Keratinocyte (primary cell): ENCODE measurements around the gene CPNE4. TPM values are rescaled to one million over a fixed set of nuclear protein-coding genes. Genes with fewer than 3 reads are reported as not detected.

Experiments used
- DNase-seq: peaks from one replicate; pipeline ENCODE4 v3.0.0-alpha.2; 2011; ENCODE audit warnings: low read depth, missing footprints, low spot score
- FAIRE-seq: peaks from 2 replicates; lab custom pipeline; 2011; peaks lifted over from hg19 to GRCh38; lab: Jason Lieb, UNC
- H2AFZ ChIP-seq: 2 replicates; pipeline ENCODE4 v1.6.0; 2012; ENCODE audit warnings: low read length, control low read depth, inconsistent platforms; ENCODE audit not compliant: control insufficient read depth
- H3K27ac ChIP-seq: 2 replicates; pipeline ENCODE4 v1.5.1; 2011; ENCODE audit warnings: low read length; ENCODE audit not compliant: control insufficient read depth, insufficient read depth
- H3K27me3 ChIP-seq: 3 replicates; pipeline ENCODE4 v1.6.0; 2011; ENCODE audit warnings: low read length; ENCODE audit not compliant: control insufficient read depth, insufficient read depth; ENCODE audit errors: extremely low read depth
- H3K36me3 ChIP-seq, 2 experiments: 2 replicates in 1 of 2; 3 replicates in 1 of 2; pipeline ENCODE4 v1.5.1; 2011; ENCODE audit warnings: low read length in 2 of 2, mild to moderate bottlenecking in 1 of 2; ENCODE audit not compliant: control insufficient read depth in 2 of 2, insufficient read depth in 2 of 2; ENCODE audit errors: extremely low read depth in 1 of 2
- H3K4me1 ChIP-seq: 3 replicates; pipeline ENCODE4 v1.5.1; 2011; ENCODE audit warnings: low read length; ENCODE audit not compliant: control insufficient read depth, insufficient read depth; ENCODE audit errors: extremely low read depth
- H3K4me2 ChIP-seq: 3 replicates; pipeline ENCODE4 v1.6.0; 2011; ENCODE audit warnings: low read depth, low read length; ENCODE audit not compliant: control insufficient read depth, insufficient read depth; ENCODE audit errors: extremely low read depth
- H3K4me3 ChIP-seq, 3 experiments: fragments of 200-600 bp in 1 of 3; sonication (generic) in 1 of 3; 2 replicates in 2 of 3; 3 replicates in 1 of 3; pipeline ENCODE4 v1.5.1; 2011 to 2016; ENCODE audit warnings: low read length in 3 of 3, mild to moderate bottlenecking in 3 of 3, control low read depth in 2 of 3, inconsistent platforms in 1 of 3, low read depth in 1 of 3, mixed read lengths in 1 of 3, mixed run types in 1 of 3, moderate library complexity in 1 of 3; ENCODE audit not compliant: control insufficient read depth in 2 of 3, insufficient read depth in 2 of 3; ENCODE audit errors: extremely low read depth in 1 of 3
- H3K79me2 ChIP-seq: 2 replicates; pipeline ENCODE4 v1.6.0; 2012; ENCODE audit warnings: low read length; ENCODE audit not compliant: control insufficient read depth, insufficient read depth
- H3K9ac ChIP-seq: 3 replicates; pipeline ENCODE4 v1.6.0; 2011; ENCODE audit warnings: low read length; ENCODE audit not compliant: control insufficient read depth, insufficient read depth; ENCODE audit errors: extremely low read depth
- H3K9me1 ChIP-seq: 3 replicates; pipeline ENCODE4 v1.6.0; 2011; ENCODE audit warnings: low read length; ENCODE audit not compliant: control insufficient read depth, insufficient read depth; ENCODE audit errors: extremely low read depth
- H3K9me3 ChIP-seq: 2 replicates; pipeline ENCODE4 v1.5.1; 2012; ENCODE audit warnings: low read depth, low read length; ENCODE audit not compliant: control insufficient read depth
- H4K20me1 ChIP-seq: 3 replicates; pipeline ENCODE4 v1.6.0; 2011; ENCODE audit warnings: low read length; ENCODE audit not compliant: control insufficient read depth, insufficient read depth; ENCODE audit errors: extremely low read depth
- EZH2 ChIP-seq: IDR thresholded peaks from one replicate; pipeline ENCODE4 v1.6.1; 2012; ENCODE audit warnings: inconsistent platforms, mild to moderate bottlenecking, low read length, moderate library complexity
- dilution Hi-C: fragments of 300-500 bp; cut with MboI; formaldehyde crosslinking; loops from one replicate; pipeline ENCODE4 v1.7.0; 2020; ENCODE audit warnings: low sequenced_read_pairs; ENCODE audit not compliant: extremely low pct_ligation_motif_present
- polyA plus RNA-seq, 5 experiments: library from polyadenylated mRNA; depleted of rRNA in 3 of 5; stranded (reverse) in 3 of 5; stranded (forward) in 1 of 5; unstranded in 1 of 5; fragments of >200 nt; gene quantifications; 1 replicate in 1 of 5; 2 replicates in 3 of 5; 3 replicates in 1 of 5; pipeline versions ENCODE4 v1.2.1 to v1.2.3, GENCODE V29; 2011 to 2012; ENCODE audit warnings: missing spikeins in 2 of 5, low read depth in 1 of 5, low replicate concordance in 1 of 5
- TF ChIP-seq, protein P1 (sequence below), 3 experiments: IDR thresholded peaks in 1 of 3; conservative IDR thresholded peaks in 1 of 3; optimal IDR thresholded peaks in 1 of 3; 2 replicates in 2 of 3; 3 replicates in 1 of 3; pipeline versions ENCODE3 to v1.5.1; 2011; ENCODE audit warnings: low read length in 3 of 3, mild to moderate bottlenecking in 3 of 3, moderate library complexity in 2 of 3, control low read depth in 1 of 3, inconsistent platforms in 1 of 3; ENCODE audit not compliant: insufficient read depth in 2 of 3; ENCODE audit errors: extremely low read depth in 1 of 3

CPNE4 gene
- polyA plus RNA-seq, 1 donor (not counting 4 experiments of a cell fraction or from before 2014, with no cell fraction given) = 0.08 TPM

DNA sequence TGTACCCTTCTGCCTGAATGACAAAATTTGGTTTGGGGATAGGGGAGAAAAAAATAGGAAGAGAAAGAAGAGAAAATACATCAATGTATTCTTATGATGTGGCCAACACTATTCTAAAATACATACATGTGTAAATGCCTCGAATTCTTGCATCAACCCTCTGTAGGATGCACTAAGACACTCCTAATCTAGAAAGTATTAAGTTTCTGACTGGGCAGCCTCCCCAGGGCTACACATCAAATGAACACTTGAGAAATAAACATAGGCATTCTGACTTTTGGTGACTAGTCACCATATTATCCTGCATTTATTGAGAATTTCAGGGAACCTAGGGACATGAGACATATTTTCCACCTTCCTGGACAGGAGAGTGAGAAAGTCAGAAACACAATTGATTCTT lies 109.2 kb downstream of the CPNE4 start:
- Histone ChIP-seq H4K20me1 (no peaks in the 10 kb centered on the region), H3K9me1 (no peaks in the 10 kb centered on the region), H3K27ac (no peak overlapping the region), H3K27me3 (no peaks in the 10 kb centered on the region), H2AFZ (no peak overlapping the region), H3K4me2 (no peak overlapping the region), H3K79me2 (no peaks in the 10 kb centered on the region), H3K9me3 (no peaks in the 10 kb centered on the region), H3K4me1 (no peaks in the 10 kb centered on the region), H3K36me3 (no peaks in the 10 kb centered on the region), H3K4me3 (no peak overlapping the region), H3K9ac (no peak overlapping the region)
- dilution Hi-C loops = no loop called here
- DNase-seq (no peak), FAIRE-seq (no peak)
- no peak for TF ChIP-seq EZH2
- TF ChIP-seq, protein P1, sequence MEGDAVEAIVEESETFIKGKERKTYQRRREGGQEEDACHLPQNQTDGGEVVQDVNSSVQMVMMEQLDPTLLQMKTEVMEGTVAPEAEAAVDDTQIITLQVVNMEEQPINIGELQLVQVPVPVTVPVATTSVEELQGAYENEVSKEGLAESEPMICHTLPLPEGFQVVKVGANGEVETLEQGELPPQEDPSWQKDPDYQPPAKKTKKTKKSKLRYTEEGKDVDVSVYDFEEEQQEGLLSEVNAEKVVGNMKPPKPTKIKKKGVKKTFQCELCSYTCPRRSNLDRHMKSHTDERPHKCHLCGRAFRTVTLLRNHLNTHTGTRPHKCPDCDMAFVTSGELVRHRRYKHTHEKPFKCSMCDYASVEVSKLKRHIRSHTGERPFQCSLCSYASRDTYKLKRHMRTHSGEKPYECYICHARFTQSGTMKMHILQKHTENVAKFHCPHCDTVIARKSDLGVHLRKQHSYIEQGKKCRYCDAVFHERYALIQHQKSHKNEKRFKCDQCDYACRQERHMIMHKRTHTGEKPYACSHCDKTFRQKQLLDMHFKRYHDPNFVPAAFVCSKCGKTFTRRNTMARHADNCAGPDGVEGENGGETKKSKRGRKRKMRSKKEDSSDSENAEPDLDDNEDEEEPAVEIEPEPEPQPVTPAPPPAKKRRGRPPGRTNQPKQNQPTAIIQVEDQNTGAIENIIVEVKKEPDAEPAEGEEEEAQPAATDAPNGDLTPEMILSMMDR (optimal IDR thresholded peaks at IDR 0.05 in 1 of 3, IDR thresholded peaks at IDR 0.05 in 1 of 3, conservative IDR thresholded peaks at IDR 0.05 in 1 of 3; ENCODE audit: extremely low read depth in 1 of 3, insufficient read depth in 2 of 3, low read length in 3 of 3) = no peak

DNA sequence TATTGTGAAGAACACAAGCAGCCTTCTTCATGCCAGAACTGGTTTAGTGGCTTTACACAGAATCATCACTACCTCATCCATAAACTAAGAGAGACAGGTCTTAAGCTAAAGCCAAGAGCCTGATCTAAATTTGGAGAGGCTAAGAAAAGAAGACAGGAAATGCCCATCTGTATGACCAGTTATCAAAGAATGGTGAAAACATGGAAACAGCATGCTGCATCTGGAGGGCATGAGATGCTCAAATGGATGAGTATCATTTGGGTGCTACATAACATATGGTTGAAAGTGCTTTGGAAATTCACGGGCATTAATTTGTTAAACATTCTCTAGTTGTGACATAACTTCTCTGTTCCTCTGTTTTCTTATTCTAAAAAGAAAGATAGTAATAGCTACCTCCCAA lies 112.5 kb downstream of the CPNE4 start:
- no peak overlapping the region for H3K4me2 ChIP-seq
- dilution Hi-C loops = no loop called here
- H3K9ac ChIP-seq = no peak overlapping the region
- no peaks in the 10 kb centered on the region for H3K79me2 ChIP-seq
- H3K36me3 ChIP-seq = no peaks in the 10 kb centered on the region
- no peaks in the 10 kb centered on the region for H3K9me3 ChIP-seq
- TF ChIP-seq, protein P1 (optimal IDR thresholded peaks at IDR 0.05 in 1 of 3, IDR thresholded peaks at IDR 0.05 in 1 of 3, conservative IDR thresholded peaks at IDR 0.05 in 1 of 3; ENCODE audit: extremely low read depth in 1 of 3, insufficient read depth in 2 of 3, low read length in 3 of 3) = no peak
- no peak for TF ChIP-seq EZH2
- FAIRE-seq (no peak), DNase-seq (no peak)
- H3K4me1 ChIP-seq = no peaks in the 10 kb centered on the region
- H3K27me3 ChIP-seq = no peaks in the 10 kb centered on the region
- H3K9me1 ChIP-seq = no peaks in the 10 kb centered on the region
- H3K27ac ChIP-seq = no peak overlapping the region
- no peak overlapping the region for H3K4me3 ChIP-seq
- H4K20me1 ChIP-seq = no peaks in the 10 kb centered on the region
- no peak overlapping the region for H2AFZ ChIP-seq
